ENCODE measurements around the gene ARPC4.

Gene ARPC4

GRCh38 chr3:9750556-9751411, 42.1 kb upstream of the ARPC4 start:
- H3K36me3 ChIP-seq (ENCODE audit: insufficient read depth, low read length), result peaks cover 62% of the 10 kb centered on the region
- peak overlapping the region; percentile 98 for H3K4me3 ChIP-seq (ENCODE audit: low read depth, low read length, poor library complexity, severe bottlenecking)
- TF ChIP-seq, protein P1, sequence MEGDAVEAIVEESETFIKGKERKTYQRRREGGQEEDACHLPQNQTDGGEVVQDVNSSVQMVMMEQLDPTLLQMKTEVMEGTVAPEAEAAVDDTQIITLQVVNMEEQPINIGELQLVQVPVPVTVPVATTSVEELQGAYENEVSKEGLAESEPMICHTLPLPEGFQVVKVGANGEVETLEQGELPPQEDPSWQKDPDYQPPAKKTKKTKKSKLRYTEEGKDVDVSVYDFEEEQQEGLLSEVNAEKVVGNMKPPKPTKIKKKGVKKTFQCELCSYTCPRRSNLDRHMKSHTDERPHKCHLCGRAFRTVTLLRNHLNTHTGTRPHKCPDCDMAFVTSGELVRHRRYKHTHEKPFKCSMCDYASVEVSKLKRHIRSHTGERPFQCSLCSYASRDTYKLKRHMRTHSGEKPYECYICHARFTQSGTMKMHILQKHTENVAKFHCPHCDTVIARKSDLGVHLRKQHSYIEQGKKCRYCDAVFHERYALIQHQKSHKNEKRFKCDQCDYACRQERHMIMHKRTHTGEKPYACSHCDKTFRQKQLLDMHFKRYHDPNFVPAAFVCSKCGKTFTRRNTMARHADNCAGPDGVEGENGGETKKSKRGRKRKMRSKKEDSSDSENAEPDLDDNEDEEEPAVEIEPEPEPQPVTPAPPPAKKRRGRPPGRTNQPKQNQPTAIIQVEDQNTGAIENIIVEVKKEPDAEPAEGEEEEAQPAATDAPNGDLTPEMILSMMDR (IDR thresholded peaks at IDR 0.05; ENCODE audit: low read length), result no peak
- TF ChIP-seq EZH2 (IDR thresholded peaks at IDR 0.05; ENCODE audit: borderline replicate concordance, low read length), result no peak
- H3K9ac ChIP-seq (ENCODE audit: low read length), result peak overlapping the region; percentile 96
- H4K20me1 ChIP-seq (ENCODE audit: insufficient read depth, low read length), result no peaks in the 10 kb centered on the region
- peak overlapping the region; percentile 86 for H3K27ac ChIP-seq (ENCODE audit: low read depth, low read length, poor library complexity, severe bottlenecking)
- H3K4me2 ChIP-seq (ENCODE audit: low read length), result peak overlapping the region; percentile 99
- H3K9me2 ChIP-seq (ENCODE audit: low read depth, low read length), result no peaks in the 10 kb centered on the region
- 0 out of 2 replicates have a peak, but pooled peaks cover 3% of the 10 kb centered on the region for H3F3A ChIP-seq (ENCODE audit: insufficient read depth, low read length)
- peak overlapping the region; percentile 77 for H2AFZ ChIP-seq (ENCODE audit: low read length)
- H3K4me1 ChIP-seq (ENCODE audit: insufficient read depth, low read length, severe bottlenecking), result peaks cover 31% of the 10 kb centered on the region
- H3K9me3 ChIP-seq (ENCODE audit: low read length), result no peaks in the 10 kb centered on the region
- peaks cover 4% of the 10 kb centered on the region; the same call in 1 of the 2 replicates for H3K79me2 ChIP-seq (ENCODE audit: insufficient read depth, low read length)
- H3K27me3 ChIP-seq (ENCODE audit: insufficient read depth, low read length), result no peaks in the 10 kb centered on the region

DNA sequence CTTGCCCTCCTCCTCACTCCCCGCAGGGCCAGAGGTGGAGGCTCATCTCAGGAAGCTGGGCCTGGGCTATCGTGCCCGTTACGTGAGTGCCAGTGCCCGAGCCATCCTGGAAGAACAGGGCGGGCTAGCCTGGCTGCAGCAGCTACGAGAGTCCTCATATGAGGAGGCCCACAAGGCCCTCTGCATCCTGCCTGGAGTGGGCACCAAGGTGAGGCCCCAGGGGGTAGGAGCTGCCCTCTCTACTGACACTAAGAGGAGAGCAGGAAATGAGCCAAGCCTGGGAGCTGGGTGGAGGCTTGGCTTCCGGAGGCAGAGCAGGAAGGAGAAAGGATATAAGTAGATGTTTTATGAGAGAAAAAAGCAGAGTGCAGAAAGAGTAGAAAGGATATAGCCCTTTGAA, 38.2 kb upstream of the ARPC4 start:
- H3K9me2 ChIP-seq (ENCODE audit: low read depth, low read length), result no peaks in the 10 kb centered on the region
- H3K4me1 ChIP-seq (ENCODE audit: insufficient read depth, low read length, severe bottlenecking), result peaks cover 24% of the 10 kb centered on the region
- no peak overlapping the region for H3K27ac ChIP-seq (ENCODE audit: low read depth, low read length, poor library complexity, severe bottlenecking)
- H3F3A ChIP-seq (ENCODE audit: insufficient read depth, low read length), result no peaks in the 10 kb centered on the region
- TF ChIP-seq EZH2 (IDR thresholded peaks at IDR 0.05; ENCODE audit: borderline replicate concordance, low read length), result no peak
- H3K36me3 ChIP-seq (ENCODE audit: insufficient read depth, low read length), result peaks cover 75% of the 10 kb centered on the region
- H3K27me3 ChIP-seq (ENCODE audit: insufficient read depth, low read length), result no peaks in the 10 kb centered on the region
- no peak overlapping the region for H3K4me2 ChIP-seq (ENCODE audit: low read length)
- peaks cover 4% of the 10 kb centered on the region; the same call in 1 of the 2 replicates for H3K79me2 ChIP-seq (ENCODE audit: insufficient read depth, low read length)
- no peaks in the 10 kb centered on the region for H3K9me3 ChIP-seq (ENCODE audit: low read length)
- no peak overlapping the region for H3K9ac ChIP-seq (ENCODE audit: low read length)
- no peak overlapping the region for H3K4me3 ChIP-seq (ENCODE audit: low read depth, low read length, poor library complexity, severe bottlenecking)
- no peak overlapping the region for H2AFZ ChIP-seq (ENCODE audit: low read length)
- H4K20me1 ChIP-seq (ENCODE audit: insufficient read depth, low read length), result no peaks in the 10 kb centered on the region

DNA sequence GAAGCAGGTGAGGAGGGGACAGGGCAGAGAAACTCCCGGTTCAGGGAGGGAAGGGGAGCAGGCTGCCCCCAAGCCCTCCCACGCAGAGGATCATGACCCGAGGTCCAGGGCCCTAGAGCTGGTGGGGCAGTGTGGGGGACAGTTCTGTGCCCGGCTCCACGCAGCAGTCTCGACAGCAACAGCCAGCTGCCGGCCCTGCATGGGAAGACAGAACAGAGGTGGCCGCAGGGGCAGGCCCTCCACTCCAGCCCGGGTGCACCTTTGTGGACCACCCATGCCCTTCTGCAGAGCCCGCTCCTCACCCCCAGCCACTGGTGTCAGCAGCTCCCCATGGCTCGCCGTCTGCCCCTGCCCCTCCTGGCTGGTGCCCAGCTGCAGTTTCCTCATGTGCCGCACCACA, 35.5 kb upstream of the ARPC4 start:
- Histone ChIP-seq H3F3A (ENCODE audit: insufficient read depth, low read length) (0 out of 2 replicates have a peak, but pooled peaks cover 3% of the 10 kb centered on the region), H3K27ac (ENCODE audit: low read depth, low read length, poor library complexity, severe bottlenecking) (no peak overlapping the region), H3K9ac (ENCODE audit: low read length) (no peak overlapping the region), H3K9me2 (ENCODE audit: low read depth, low read length) (no peaks in the 10 kb centered on the region), H3K4me3 (ENCODE audit: low read depth, low read length, poor library complexity, severe bottlenecking) (no peak overlapping the region), H3K4me1 (ENCODE audit: insufficient read depth, low read length, severe bottlenecking) (peaks cover 4% of the 10 kb centered on the region), H3K27me3 (ENCODE audit: insufficient read depth, low read length) (no peaks in the 10 kb centered on the region), H3K79me2 (ENCODE audit: insufficient read depth, low read length) (no peaks in the 10 kb centered on the region), H3K36me3 (ENCODE audit: insufficient read depth, low read length) (peaks cover 71% of the 10 kb centered on the region), H2AFZ (ENCODE audit: low read length) (no peak overlapping the region), H3K4me2 (ENCODE audit: low read length) (no peak overlapping the region), H3K9me3 (ENCODE audit: low read length) (no peaks in the 10 kb centered on the region), H4K20me1 (ENCODE audit: insufficient read depth, low read length) (no peaks in the 10 kb centered on the region)
- TF ChIP-seq, protein P1 (IDR thresholded peaks at IDR 0.05; ENCODE audit: low read length), result no peak
- no peak for TF ChIP-seq EZH2 (IDR thresholded peaks at IDR 0.05; ENCODE audit: borderline replicate concordance, low read length)
